HepG2 (cell line): ENCODE measurements around the gene RNU7-1. TPM values are rescaled to one million over a fixed set of nuclear protein-coding genes. Genes with fewer than 3 reads are reported as not detected.
A peak's percentile ranks its signal among the peaks of the same experiment; 100 is the strongest.

ENCODE experiments used
- ASH2L ChIP-seq: fragments of 300-600, 200-600 bp; sonication (generic); IDR thresholded peaks from 2 replicates; pipeline ENCODE4 v1.7.0; 2017; ENCODE audit warnings: low read depth, mild to moderate bottlenecking, moderate library complexity, mixed read lengths, low read length; ENCODE audit not compliant: insufficient read length
- CBFB ChIP-seq: sonication (generic); formaldehyde crosslinking; IDR thresholded peaks from 2 replicates; pipeline ENCODE4 v1.4.0; 2020; ENCODE audit warnings: missing genetic modification reagents
- FOXC1 ChIP-seq: sonication (generic); formaldehyde crosslinking; IDR thresholded peaks from 2 replicates; pipeline ENCODE4 v1.8.0; 2022; ENCODE audit warnings: mild to moderate bottlenecking, missing genetic modification reagents, borderline replicate concordance
- FOXP4 ChIP-seq: sonication (generic); formaldehyde crosslinking; IDR thresholded peaks from 2 replicates; pipeline ENCODE4 v1.4.0; 2020; ENCODE audit warnings: missing genetic modification reagents
- HNRNPUL1 ChIP-seq: fragments of 200-400 bp; formaldehyde crosslinking; IDR thresholded peaks from 2 replicates; pipeline ENCODE4 v1.6.1; 2017; ENCODE audit warnings: low read depth, mild to moderate bottlenecking, low read length, moderate library complexity
- IKZF1 ChIP-seq: fragments of 450-650 bp; IDR thresholded peaks from 2 replicates; pipeline ENCODE4 v1.7.1; 2016
- KDM6A ChIP-seq: IDR thresholded peaks from 2 replicates; pipeline ENCODE4 v1.6.1; 2016; ENCODE audit warnings: low read depth
- LRRFIP1 ChIP-seq: sonication (generic); formaldehyde crosslinking; conservative IDR thresholded peaks from 2 replicates; pipeline ENCODE4 v1.4.0; 2020; ENCODE audit warnings: missing genetic modification reagents
- PBX3 ChIP-seq: sonication (generic); formaldehyde crosslinking; IDR thresholded peaks from 2 replicates; pipeline ENCODE4 v1.8.1; 2023; ENCODE audit warnings: missing genetic modification reagents, inconsistent platforms, borderline replicate concordance
- RBAK ChIP-seq: sonication (generic); formaldehyde crosslinking; IDR thresholded peaks from 2 replicates; pipeline ENCODE4 v1.5.1; 2020; ENCODE audit warnings: mild to moderate bottlenecking, missing genetic modification reagents
- ZNF276 ChIP-seq: sonication (generic); formaldehyde crosslinking; IDR thresholded peaks from 2 replicates; pipeline ENCODE4 v1.4.0; 2020; ENCODE audit warnings: mild to moderate bottlenecking, low read depth, missing genetic modification reagents
- ZNF333 ChIP-seq: sonication (generic); formaldehyde crosslinking; IDR thresholded peaks from 2 replicates; pipeline ENCODE4 v1.4.0; 2020; ENCODE audit warnings: mild to moderate bottlenecking, missing genetic modification reagents, borderline replicate concordance
- ZNF33B ChIP-seq: sonication (generic); formaldehyde crosslinking; IDR thresholded peaks from 2 replicates; pipeline ENCODE4 v1.5.1; 2020; ENCODE audit warnings: mild to moderate bottlenecking, missing genetic modification reagents
- ZNF451 ChIP-seq: sonication (generic); formaldehyde crosslinking; IDR thresholded peaks from 2 replicates; pipeline ENCODE4 v1.5.0; 2020; ENCODE audit warnings: mild to moderate bottlenecking, missing genetic modification reagents
- ZNF558 ChIP-seq: sonication (generic); formaldehyde crosslinking; IDR thresholded peaks from 2 replicates; pipeline ENCODE4 v1.9.0; 2022; ENCODE audit warnings: mild to moderate bottlenecking, missing genetic modification reagents, borderline replicate concordance
- ZNF580 ChIP-seq: IDR thresholded peaks from 2 replicates; pipeline ENCODE4 v1.6.1; 2016; ENCODE audit warnings: low read depth, borderline replicate concordance
- ZNF639 ChIP-seq: conservative IDR thresholded peaks from 2 replicates; pipeline ENCODE4 v1.6.1; 2018; ENCODE audit warnings: missing genetic modification reagents
- ZNF678 ChIP-seq: sonication (generic); formaldehyde crosslinking; IDR thresholded peaks from 2 replicates; pipeline ENCODE4 v1.4.0; 2020; ENCODE audit warnings: mild to moderate bottlenecking, missing genetic modification reagents
- ZNF768 ChIP-seq: sonication (generic); formaldehyde crosslinking; IDR thresholded peaks from 2 replicates; pipeline ENCODE4 v1.4.0; 2020; ENCODE audit warnings: missing genetic modification reagents
- ZSCAN31 ChIP-seq: sonication (generic); formaldehyde crosslinking; IDR thresholded peaks from 2 replicates; pipeline ENCODE4 v1.5.0; 2020; ENCODE audit warnings: low read depth, mild to moderate bottlenecking, missing genetic modification reagents
- polyA plus RNA-seq, 8 experiments: library from polyadenylated mRNA; depleted of rRNA in 3 of 8; stranded (reverse) in 7 of 8; unstranded in 1 of 8; fragments of >200 nt; fragmentation: Illumina TruSeq in 4 of 8; extraction: Trizol in 4 of 8; gene quantifications; 2 replicates each; pipeline versions ENCODE4 v1.2.1 to v1.2.3, GENCODE V29; 2011 to 2016; ENCODE audit warnings: low read depth in 4 of 8, missing spikeins in 1 of 8, mixed read lengths in 1 of 8; ENCODE audit not compliant: insufficient read depth in 1 of 8
- total RNA-seq, 5 experiments: library from RNA; depleted of rRNA; stranded (reverse); fragments of >200 nt; fragmentation: Illumina TruSeq; extraction: Trizol; gene quantifications; 2 replicates each; pipeline ENCODE4 v1.2.3, GENCODE V29; 2016; ENCODE audit warnings: low read depth in 1 of 5

Gene RNU7-1
- total and polyA plus RNA-seq, 2 of the 13 experiments (the other 11 are each of a cell fraction or from before 2014, with no cell fraction given) = not detected

- 0 out of 2 replicates have a peak, but pooled peaks have one; percentile 0 for TF ChIP-seq LRRFIP1 (CRISPR knock-in tag)
- TF ChIP-seq ZNF639 (CRISPR knock-in tag) = peak; percentile 66; the same call in 1 of the 2 replicates
- peak; percentile 94 for TF ChIP-seq PBX3 (CRISPR knock-in tag)
- TF ChIP-seq ZNF580 = 0 out of 2 replicates have a peak, but pooled peaks have one; percentile 45
- TF ChIP-seq ZNF768 = peak; percentile 57; the same call in 1 of the 2 replicates
- no peak for TF ChIP-seq RBAK (CRISPR knock-in tag)
- TF ChIP-seq ZNF558 (CRISPR knock-in tag) = no peak
- no peak for TF ChIP-seq IKZF1
- no peak; the same call in 1 of the 2 replicates for TF ChIP-seq KDM6A (CRISPR knock-in tag)
- TF ChIP-seq CBFB (CRISPR knock-in tag) = peak; percentile 42; the same call in 1 of the 2 replicates
- peak; percentile 18; the same call in 1 of the 2 replicates for TF ChIP-seq ZNF33B (CRISPR knock-in tag)
- TF ChIP-seq ZNF451 (CRISPR knock-in tag) = no peak; the same call in 1 of the 2 replicates
- no peak for TF ChIP-seq ASH2L
- no peak; the same call in 1 of the 2 replicates for TF ChIP-seq ZNF276
- peak; percentile 69 for TF ChIP-seq FOXC1 (CRISPR knock-in tag)
- peak; percentile 36; the same call in 1 of the 2 replicates for TF ChIP-seq ZSCAN31 (CRISPR knock-in tag)
- peak; percentile 79 for TF ChIP-seq FOXP4 (CRISPR knock-in tag)
- TF ChIP-seq ZNF333 (CRISPR knock-in tag) = peak; percentile 10; the same call in 1 of the 2 replicates
- TF ChIP-seq ZNF678 (CRISPR knock-in tag) = peak; percentile 89; the same call in 1 of the 2 replicates
- TF ChIP-seq HNRNPUL1 = no peak
Measured at GRCh38 chr12:6943722-6944380, at the start of gene RNU7-1, which contains the start of gene C12orf57 (continued).
